ENCODE results near the gene GLOD5.

Gene GLOD5

DNA sequence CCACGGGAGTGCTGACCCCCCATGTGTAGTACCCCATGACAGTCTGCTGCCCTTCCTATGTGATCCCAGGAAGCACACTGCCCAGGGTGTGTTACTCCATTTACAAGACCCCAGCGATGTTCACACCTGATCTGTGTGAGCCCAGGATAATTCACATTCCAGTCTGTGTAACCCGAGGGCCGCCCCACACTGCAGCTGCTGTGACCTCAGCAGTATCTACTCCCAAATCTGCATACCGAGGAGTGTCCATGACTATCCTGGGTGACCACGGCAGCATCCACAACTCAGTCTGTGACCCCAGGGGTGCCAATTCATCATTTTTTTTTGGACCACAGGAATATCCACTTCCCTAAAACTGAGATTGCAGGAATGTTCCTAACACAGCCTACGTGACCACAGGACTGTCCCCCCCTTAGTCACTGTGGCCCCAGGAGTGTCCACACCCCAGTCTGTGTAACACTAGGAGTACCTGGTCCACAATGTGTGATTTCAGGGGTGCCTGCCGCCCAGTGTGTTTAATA is 7.8 kb upstream of the GLOD5 start:
- DNase-seq (ENCODE audit: low spot score) = no peak

DNA sequence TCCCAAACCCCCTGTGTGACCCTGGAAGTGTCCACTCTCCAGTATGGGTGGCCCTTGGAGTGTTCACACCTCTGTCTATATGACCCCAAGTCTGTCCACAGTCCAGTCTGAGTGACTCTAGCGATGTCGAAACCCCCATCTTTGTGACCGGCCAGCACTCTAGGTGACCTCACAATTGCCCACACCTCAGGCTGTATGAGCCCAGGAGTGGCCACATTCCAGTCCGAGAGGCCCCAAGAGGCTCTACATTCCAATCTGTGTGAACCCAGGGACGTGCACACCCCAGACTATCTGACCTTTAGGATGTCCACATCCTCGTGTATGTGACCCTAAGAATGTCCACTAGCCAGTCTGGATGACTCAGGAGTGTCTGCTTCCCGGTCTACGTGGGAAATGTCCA is 7.3 kb upstream of the GLOD5 start:
- DNase-seq (ENCODE audit: low spot score) = no peak

DNA sequence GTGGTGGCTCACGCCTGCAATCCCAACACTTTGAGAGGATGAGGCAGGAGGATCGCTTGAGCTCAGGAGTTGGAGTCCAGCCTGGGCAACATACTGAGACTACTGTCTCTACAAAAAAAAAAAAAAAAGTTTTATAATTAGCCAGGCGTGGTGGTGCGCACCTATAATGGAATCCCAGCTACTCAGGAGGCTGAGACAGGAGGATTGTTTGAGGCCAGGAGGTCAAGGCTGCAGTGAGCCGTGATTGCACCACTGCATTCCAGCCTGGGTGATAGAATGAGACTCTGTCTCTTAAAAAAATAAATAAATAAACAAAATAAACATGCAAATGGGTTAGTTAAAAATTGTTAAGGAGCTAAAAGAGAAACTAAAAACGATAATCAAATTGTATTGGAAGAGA is 7.7 kb downstream of the GLOD5 start:
- DNase-seq (ENCODE audit: low spot score) = no peak

DNA sequence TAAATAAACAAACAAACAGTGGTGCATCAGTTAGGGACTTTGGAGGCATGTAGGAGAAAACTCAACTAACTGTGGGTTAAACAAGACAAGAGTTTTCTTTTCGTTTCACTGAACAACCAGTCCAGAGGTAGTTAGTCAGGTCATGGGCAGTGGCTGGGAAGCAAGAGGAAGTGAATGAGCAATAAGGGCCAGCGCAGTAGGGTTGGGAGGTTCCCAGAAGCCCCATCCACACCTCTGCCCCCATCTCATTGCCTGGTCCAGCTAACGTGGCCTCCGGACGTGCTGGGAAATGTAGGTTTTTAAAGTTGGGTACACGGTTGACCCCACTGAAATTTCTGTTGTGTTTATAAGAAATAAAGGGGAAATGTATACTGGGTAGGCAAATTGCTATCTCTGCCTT is 8.7 kb downstream of the GLOD5 start:
- DNase-seq (ENCODE audit: low spot score) = no peak

DNA sequence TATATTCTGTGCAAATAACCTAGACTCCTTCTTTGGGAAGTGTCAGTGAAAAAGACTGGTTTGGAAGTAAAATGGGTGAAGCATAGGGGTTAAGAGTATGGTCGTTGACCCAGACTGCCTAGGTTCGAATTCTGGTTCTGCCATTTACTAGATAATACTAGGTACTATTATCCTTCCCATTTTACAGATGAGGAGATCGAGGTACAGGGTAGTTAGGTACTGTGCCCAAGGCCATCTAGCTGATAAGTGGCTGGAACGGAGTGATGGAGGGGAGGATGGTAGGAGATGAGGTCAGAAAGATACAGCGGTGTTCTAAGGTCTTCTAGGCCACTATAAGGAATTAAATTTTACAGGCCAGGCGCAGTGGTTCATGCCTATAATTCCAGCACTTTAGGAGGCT is 11.1 kb downstream of the GLOD5 start:
- DNase-seq (ENCODE audit: low spot score) = no peak

DNA sequence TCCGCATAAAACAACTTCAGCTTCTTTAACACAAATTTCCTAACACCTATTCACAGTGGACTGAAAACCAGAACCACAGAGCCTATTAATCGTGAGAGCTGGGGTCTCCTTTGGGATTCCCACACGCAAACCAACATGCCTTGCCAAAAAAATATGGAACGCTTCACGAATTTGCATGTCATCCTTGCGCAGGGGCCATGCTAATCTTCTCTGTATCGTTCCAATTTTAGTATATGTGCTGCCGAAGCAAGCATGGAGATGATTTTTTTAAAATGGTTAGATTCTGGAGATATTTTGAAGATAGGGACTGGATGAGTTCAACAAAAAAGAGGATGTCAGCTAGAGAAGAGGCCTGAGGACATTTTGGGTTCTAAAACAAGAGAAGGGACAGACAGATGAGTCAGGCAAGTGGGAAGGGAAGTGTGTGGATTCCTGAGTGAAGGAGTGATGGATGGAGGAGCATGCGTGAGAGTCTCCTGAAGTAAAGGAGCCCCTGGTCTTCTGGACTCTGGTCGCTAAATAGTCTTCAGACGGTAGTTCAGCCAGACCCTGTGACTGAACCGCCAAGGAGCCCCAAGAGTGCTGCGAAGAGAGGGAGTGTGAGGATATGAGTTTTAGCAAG is 15.4 kb downstream of the GLOD5 start:
- DNase-seq (ENCODE audit: low spot score) = no peak

DNA sequence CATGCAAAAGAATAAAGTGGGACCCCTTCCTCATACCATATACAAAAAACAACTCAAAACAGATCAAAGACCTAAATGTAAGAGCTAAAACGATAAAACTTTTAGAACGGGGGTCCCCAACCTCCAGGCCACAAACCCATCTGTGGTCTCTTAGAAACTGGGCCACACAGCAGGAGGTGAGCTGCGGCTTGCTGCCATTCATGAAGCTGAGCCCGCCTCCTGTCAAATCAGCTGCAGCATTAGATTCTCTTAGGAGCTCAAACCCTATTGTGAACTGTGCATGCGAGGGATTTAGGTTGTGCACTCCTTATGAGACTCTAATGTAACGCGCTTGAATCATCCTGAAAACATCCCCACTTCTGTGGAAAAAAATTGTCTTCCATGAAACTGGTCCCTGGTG is 17.9 kb downstream of the GLOD5 start:
- no peak for DNase-seq (ENCODE audit: low spot score)

DNA sequence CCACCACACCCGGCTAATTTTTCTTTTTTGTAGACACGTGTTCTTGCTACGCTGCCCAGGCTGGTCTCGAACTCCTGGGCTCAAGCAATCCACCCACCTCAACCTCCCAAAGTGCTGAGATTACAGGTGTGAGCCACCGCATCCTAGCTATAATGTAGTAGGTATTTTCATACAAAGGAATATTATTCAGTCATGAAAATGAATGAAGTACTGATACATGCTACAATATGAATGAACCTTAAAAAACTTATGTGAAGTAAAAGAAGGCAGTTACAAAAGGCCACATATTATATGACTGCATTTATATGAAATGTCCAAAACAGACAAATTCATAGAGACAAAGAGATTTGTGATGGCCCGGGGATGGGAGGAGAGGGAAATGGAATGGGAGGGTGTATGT is 20.2 kb downstream of the GLOD5 start:
- no peak for DNase-seq (ENCODE audit: low spot score)

DNA sequence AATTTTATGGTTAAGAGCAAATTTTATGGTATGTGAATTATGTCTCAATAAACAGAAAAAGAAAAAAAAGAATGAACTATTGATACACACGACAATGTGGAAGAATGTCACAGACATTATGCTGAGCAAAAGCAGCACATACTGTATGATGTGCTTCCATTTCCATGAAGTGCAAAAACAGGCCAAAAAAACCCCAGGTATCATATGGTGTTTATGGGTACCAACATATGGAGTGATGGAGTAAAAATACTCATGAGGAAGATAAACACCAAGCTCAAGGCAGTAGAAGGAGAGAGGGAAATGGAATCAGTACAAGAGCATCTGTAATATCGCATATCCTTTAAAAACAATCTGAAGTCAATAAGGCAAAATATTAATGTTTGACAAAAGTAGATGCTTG is 20.7 kb downstream of the GLOD5 start:
- no peak for DNase-seq (ENCODE audit: low spot score)

DNA sequence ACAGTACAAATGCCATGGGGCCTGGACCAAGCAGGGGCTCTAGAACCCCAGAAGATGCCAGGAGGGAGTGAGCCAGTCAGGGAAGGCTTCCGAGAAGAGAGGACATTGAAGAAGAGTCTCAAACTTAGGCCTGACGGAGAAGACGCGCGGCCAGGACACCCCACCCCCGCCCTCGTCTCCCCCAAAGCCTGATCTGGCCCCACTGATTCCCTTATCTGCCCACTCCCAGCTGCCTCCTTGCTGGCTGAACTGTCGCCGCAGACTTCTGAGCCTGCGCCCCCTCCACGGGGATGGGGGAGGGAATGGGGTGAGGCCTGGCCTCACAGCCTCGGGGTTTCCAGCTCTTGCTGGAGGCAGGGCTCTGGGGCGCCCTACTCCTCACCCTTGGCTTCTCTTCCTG is 21.2 kb downstream of the GLOD5 start:
- no peak for DNase-seq (ENCODE audit: low spot score)

DNA sequence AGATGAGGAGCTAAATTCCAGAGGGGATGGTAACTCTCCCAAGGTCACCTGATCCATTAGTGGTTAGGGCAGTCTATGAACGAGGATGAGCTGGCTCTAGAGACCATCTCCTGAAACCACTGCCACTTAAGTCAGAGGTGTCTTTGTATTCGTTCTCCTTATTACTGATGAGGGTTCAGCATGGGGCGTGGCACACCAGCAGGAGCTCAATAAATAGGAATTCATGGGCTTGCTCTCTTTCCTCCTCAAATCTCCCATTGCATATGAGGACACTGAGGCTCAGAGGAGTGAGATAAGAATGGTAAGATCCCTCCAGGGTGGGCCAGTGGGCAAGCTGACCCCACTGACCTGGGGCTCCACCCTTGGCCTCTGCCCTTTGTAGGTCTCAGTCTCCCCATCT is 23.2 kb downstream of the GLOD5 start:
- no peak for DNase-seq (ENCODE audit: low spot score)

DNA sequence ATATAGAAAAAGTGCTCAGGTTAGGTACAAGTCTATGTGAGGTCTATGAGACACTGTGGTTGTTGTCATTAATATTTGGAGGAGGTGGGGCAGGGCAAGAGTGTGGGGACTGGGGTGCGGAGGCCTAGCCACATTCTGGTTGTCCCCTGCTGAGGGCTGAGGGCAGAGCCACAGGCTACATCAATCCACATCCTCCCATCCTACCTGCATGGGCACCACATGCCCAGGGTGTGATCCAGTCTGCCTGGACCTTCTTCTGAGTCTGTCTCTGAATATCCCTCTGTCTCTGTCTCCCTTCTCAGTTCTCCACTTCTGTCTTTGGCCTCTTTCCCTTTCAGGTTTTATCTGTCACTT is 23.6 kb downstream of the GLOD5 start:
- DNase-seq (ENCODE audit: low spot score) = no peak

DNA sequence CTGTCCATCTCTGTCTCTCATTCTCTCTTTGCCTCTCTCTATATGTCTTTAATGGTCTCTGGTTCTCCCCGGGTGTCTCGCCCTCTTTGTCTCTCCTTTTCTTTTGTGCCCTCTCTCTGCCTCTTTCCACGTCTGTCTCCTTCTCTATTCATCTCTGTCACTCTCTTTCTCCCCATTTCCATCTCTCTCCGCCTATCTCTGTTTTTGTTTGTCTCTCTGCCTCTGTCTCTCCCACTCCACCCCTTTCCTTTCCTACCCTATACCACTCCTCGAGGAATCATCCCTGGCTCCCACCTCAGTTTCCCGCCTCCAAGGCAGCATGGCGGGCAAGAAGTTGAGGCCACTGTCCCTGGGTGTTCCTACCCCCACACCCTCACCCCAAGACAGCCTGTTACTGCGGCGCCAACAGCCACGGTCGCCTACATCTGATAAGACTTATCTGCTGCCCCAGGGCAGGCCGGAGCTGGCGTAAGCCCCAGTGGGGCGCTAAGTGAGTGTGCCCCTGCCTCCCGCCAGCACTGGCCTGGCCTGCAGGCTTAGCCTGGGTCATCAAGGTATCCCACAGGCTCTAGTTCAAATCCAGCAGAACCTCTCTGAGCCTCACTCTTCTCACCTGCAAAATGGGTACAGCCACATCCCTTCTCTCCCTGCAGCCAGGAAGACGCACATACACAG is 24.1 kb downstream of the GLOD5 start:
- no peak for DNase-seq (ENCODE audit: low spot score)

DNA sequence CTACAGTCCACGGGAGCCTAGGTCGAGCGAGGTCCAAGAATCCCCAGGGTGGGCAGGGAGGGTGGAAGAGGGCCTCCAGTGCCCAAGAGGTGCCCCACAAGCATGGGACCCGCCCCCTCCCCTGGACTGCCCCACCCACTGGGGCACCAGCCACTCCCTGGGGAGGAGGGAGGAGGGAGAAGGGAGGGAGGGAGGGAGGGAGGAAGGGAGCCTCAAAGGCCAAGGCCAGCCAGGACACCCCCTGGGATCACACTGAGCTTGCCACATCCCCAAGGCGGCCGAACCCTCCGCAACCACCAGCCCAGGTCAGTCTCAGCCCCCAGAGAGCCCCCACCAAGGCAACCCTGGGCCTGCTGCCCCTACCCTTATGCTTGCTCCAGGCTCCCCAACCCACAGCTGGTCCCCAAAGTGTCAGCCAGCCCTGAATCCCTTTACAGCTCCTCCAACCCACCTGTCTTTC is 24.8 kb downstream of the GLOD5 start, which contains the start of gene GATA1:
TSS of gene GATA1 (plus strand) at position 250 of the 460 bp plus-strand sequence. CDS start 4,520 bp downstream, outside the sequence.
- DNase-seq (ENCODE audit: low spot score) = no peak

DNA sequence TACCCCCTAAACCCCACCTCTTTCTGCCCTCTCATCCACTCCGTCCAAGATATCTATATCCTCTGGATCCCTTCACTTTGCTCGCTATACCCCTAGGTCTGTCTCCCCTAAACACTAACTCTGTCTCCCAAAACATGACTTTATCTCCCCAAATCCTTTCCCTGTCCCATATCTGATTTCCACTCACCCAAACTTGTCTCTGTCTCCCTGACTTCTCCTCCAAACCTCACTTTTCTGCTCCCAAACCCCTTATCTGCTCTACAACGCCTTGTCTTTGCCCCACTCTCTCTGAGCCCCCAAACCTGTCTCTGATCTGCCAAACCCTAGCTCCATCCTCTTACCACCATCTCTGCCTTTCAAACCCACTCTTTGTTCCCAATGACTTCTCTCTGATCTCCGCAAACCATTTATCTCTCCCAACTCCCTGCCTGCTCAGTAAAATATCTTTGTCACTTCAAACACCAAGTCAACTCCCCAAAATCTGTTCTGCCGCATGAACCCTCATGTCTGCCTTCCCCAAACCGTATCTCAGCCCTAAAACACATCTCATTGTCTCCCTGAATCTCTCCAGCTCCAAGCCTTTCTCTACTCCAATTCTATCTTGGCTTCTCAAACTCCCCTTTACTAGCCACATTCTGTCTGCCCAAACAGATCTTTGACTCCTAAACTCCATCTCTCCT is 25.4 kb downstream of the GLOD5 start:
- DNase-seq (ENCODE audit: low spot score) = no peak

DNA sequence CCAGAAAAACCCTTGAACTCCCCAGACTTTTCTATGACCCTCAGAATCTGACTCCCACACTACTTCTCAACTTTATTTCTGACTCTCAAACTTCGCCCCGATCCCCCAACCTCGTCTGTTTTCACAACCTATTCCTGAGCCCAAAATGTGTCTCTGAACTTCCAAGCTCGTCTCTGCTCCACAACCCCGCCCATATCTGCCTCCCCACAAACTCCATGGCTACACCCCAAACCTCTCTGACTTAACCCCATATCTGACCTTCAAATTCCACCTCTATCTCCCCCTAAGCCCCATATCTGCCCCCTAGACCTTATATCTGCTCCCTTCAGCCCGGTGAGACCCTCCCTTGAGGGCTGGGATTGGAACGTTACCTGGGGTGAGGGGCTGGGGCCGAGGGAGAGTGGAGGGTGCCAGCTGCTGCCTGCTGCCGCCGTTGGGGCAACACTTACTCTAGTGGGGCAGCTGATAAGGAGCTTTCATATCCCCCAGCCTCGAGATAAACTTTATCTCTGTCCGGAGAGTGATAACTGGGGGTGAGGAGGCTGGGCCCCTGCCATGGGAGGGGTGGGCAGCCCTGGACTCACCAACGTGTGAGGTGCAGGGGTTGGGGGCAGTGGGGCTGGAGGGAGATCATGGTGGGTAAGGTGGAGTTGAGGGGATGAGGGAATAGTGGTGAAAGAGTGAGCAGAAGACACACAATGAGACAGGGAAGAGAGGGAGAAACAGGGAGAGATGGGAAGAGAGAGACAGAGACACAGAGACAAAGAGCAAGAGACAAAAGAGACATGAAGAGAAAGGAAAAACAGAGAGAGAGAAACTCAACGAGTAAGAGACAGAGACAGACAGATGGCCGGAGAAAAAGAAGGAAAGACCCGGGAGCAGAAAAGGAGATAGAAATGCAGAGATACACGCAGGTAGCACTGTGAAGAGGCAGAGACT is 26.2 kb downstream of the GLOD5 start:
- DNase-seq (ENCODE audit: low spot score) = no peak

DNA sequence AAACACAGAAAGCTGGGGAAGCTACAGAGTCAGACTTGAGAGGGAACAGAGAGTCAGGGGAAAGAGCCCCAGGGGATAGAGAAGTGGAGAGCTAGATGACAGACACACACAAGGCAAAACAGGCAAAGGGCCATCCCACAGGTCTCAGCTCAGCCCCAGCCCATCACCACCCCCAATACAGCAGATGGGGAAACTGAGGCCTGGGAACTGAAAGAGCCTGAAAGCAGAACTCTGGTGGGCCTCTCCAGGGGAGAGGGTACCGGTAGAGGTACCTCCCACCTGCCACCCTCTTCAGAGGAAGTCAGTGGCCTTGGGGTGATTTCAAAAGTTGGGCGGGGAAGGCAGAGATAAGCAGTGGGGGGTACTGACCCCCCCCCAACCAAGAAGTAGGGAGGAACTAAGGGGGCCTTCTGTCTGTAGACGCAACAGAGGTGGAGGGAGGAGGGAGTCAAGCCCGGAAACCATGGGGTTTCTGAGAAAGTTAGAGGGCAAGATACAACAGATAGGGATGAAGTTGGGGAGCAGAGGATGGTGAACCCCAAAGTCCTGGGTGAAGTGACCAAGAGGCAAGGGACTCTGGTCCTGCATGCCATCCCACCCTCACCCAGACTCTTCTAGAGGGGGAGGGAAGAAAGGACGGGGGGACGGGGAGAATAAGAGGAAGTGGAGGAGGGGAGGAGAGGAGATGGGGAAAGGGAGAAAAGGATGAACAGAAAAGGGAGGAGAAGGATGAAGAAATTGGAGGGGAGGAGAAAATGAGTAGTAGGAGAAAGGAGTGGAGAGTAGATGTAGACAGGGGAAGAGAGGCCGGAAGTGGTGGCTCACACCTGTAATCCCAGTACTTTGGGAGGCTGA is 28.0 kb downstream of the GLOD5 start:
- no peak for DNase-seq (ENCODE audit: low spot score)

DNA sequence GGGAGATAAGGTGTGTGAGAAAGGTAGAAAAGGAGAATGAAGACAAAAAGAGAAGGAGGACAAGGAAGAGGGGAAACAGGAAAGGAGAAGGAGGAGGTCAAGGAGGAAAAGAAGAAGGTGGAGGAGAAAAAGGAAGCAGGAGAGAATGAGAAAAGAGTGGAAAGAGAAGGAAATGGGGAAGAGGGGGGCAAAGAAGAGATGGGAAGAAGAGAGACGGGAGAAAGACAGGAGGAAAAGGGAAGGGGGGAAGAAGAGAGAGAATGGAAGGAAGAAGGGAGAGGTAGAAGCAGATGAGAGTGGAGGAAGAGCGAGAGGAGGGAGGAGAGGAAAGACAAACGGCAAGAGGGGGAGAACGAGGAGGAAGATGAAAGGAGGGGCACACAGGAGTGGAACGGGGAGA is 28.9 kb downstream of the GLOD5 start:
- no peak for DNase-seq (ENCODE audit: low spot score)

DNA sequence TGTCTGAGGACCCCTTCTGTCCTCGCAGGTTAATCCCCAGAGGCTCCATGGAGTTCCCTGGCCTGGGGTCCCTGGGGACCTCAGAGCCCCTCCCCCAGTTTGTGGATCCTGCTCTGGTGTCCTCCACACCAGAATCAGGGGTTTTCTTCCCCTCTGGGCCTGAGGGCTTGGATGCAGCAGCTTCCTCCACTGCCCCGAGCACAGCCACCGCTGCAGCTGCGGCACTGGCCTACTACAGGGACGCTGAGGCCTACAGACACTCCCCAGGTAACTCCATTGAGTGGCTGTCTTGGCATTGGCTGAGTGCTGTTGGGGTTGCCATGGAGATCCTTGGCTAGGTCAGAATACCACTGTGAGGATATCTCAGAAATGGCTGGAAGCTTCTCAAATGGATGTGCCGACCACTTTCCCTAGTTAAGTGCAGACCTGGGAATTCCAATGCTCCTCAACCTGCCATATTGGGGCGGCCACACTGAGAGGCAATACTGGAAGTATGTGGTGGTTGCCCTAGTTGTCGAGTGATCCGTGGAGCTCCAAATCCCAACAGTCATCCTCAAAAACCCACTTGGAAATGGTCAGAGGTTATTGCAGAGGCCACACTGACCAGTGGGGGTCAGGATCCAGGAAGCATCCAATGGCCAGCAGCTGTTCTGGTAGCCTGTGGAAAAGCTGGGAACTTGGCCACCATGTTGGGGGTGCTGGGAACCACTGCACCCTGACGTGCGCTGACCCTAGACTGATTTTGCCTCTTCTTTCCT is 29.7 kb downstream of the GLOD5 start:
- no peak for DNase-seq (ENCODE audit: low spot score)

DNA sequence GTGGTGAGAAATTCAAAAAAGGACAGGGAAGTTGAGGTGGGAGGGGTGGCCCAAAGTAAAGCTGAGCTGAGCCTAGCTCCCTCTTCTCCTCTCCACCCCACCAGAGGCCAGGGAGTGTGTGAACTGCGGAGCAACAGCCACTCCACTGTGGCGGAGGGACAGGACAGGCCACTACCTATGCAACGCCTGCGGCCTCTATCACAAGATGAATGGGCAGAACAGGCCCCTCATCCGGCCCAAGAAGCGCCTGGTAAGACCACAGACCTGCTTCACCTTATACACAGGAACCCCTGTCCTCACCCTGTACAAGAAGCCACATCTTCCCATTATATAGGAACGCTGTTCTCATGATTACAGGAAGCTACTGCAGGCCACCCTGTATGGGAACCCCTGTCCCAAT is 30.7 kb downstream of the GLOD5 start:
- DNase-seq (ENCODE audit: low spot score) = no peak
